ENCODE data around the gene ADAD1. TPM values are rescaled to one million over a fixed set of nuclear protein-coding genes. Genes with fewer than 3 reads are reported as not detected.

ADAD1 gene
- total RNA-seq, result not detected in 3 replicates

GRCh38 chr4:122378711-122379110 is at the start of gene ADAD1:
ADAD1 (plus strand) TSS chr4:122379011; CDS start chr4:122380070, 1,059 bp downstream.
- no peaks in the 10 kb centered on the region for H3K36me3 Mint-ChIP-seq
- no peak for DNase-seq (ENCODE audit: low spot score in 2 of 2, unreplicated experiment in 2 of 2)
- no peak for TF ChIP-seq CTCF (IDR thresholded peaks at IDR 0.05; ENCODE audit: unreplicated experiment)
- H3K4me3 Mint-ChIP-seq, result no peak within 1 kb of the TSS
- peaks cover 10% of the 10 kb centered on the region for H3K9me3 Mint-ChIP-seq
- no peak within 1 kb of the TSS for H3K27ac Mint-ChIP-seq
- peaks cover 6% of the 10 kb centered on the region for H3K4me1 Mint-ChIP-seq
- no peaks in the 10 kb centered on the region for H3K27me3 Mint-ChIP-seq (ENCODE audit: low read depth)

- Mint-ChIP-seq H3K4me3 (no peak overlapping the region), H3K36me3 (peaks cover 37% of the 10 kb centered on the region), H3K27ac (no peak overlapping the region), H3K9me3 (no peaks in the 10 kb centered on the region), H3K27me3 (ENCODE audit: low read depth) (no peaks in the 10 kb centered on the region), H3K4me1 (no peaks in the 10 kb centered on the region)
- no peak for DNase-seq (ENCODE audit: low spot score in 2 of 2, unreplicated experiment in 2 of 2)
- no peak for TF ChIP-seq CTCF (IDR thresholded peaks at IDR 0.05; ENCODE audit: unreplicated experiment)
These were observed 48.8 kb upstream of the ADAD1 start for GRCh38 chr4:122329876-122330565.

- H3K36me3 Mint-ChIP-seq, result peaks cover 43% of the 10 kb centered on the region
- DNase-seq (ENCODE audit: low spot score in 2 of 2, unreplicated experiment in 2 of 2), result no peak
- no peaks in the 10 kb centered on the region for H3K9me3 Mint-ChIP-seq
- no peak for TF ChIP-seq CTCF (IDR thresholded peaks at IDR 0.05; ENCODE audit: unreplicated experiment)
- H3K4me3 Mint-ChIP-seq, result no peak overlapping the region
- H3K27ac Mint-ChIP-seq, result no peak overlapping the region
- no peaks in the 10 kb centered on the region for H3K4me1 Mint-ChIP-seq
- H3K27me3 Mint-ChIP-seq (ENCODE audit: low read depth), result no peaks in the 10 kb centered on the region
These were observed 47.6 kb upstream of the ADAD1 start for GRCh38 chr4:122331195-122331594.

- DNase-seq (ENCODE audit: low spot score in 2 of 2, unreplicated experiment in 2 of 2), result no peak
- no peaks in the 10 kb centered on the region for H3K27me3 Mint-ChIP-seq (ENCODE audit: low read depth)
- H3K9me3 Mint-ChIP-seq, result no peaks in the 10 kb centered on the region
- H3K27ac Mint-ChIP-seq, result no peak overlapping the region
- no peak overlapping the region for H3K4me3 Mint-ChIP-seq
- TF ChIP-seq CTCF (IDR thresholded peaks at IDR 0.05; ENCODE audit: unreplicated experiment), result no peak
- H3K4me1 Mint-ChIP-seq, result no peaks in the 10 kb centered on the region
- peaks cover 34% of the 10 kb centered on the region for H3K36me3 Mint-ChIP-seq
These were observed 44.0 kb upstream of the ADAD1 start for GRCh38 chr4:122334828-122335227.

GRCh38 chr4:122341886-122342285 is 36.9 kb upstream of the ADAD1 start:
- Mint-ChIP-seq H3K4me1 (no peaks in the 10 kb centered on the region), H3K27ac (no peak overlapping the region), H3K9me3 (no peaks in the 10 kb centered on the region), H3K4me3 (no peak overlapping the region), H3K36me3 (peaks cover 24% of the 10 kb centered on the region), H3K27me3 (ENCODE audit: low read depth) (no peaks in the 10 kb centered on the region)
- no peak for TF ChIP-seq CTCF (IDR thresholded peaks at IDR 0.05; ENCODE audit: unreplicated experiment)
- no peak for DNase-seq (ENCODE audit: low spot score in 2 of 2, unreplicated experiment in 2 of 2)
